K562 (cell line): ENCODE data around the gene EFNB3. TPM values are rescaled to one million over a fixed set of nuclear protein-coding genes. Genes with fewer than 3 reads are reported as not detected.

Source experiments
- CUX1 ChIP-seq: fragments of 200-800 bp; sonication (Bioruptor generic); IDR thresholded peaks from 2 replicates; pipeline ENCODE4 v1.6.1; 2016; ENCODE audit warnings: missing genetic modification characterization, missing compliant biosample characterization
- E2F6 ChIP-seq, 2 experiments: IDR thresholded peaks; 2 replicates each; pipeline ENCODE4 v1.6.1; 2011; ENCODE audit warnings: borderline replicate concordance in 1 of 2, control low read depth in 1 of 2, low read depth in 1 of 2, low read length in 1 of 2, mild to moderate bottlenecking in 1 of 2, mixed read lengths in 1 of 2, moderate library complexity in 1 of 2; ENCODE audit not compliant: insufficient read depth in 1 of 2, insufficient read length in 1 of 2, poor library complexity in 1 of 2, severe bottlenecking in 1 of 2; ENCODE audit errors: extremely low read depth in 1 of 2
- HDAC1 ChIP-seq, 2 experiments: fragments of 450-650 bp; IDR thresholded peaks; 2 replicates each; pipeline ENCODE4 v1.6.1; 2016 to 2017; ENCODE audit warnings: inconsistent platforms in 1 of 2, mild to moderate bottlenecking in 1 of 2, moderate library complexity in 1 of 2
- PRDM10 ChIP-seq: fragments of 450-650 bp; IDR thresholded peaks from 2 replicates; pipeline ENCODE4 v1.6.1; 2018; ENCODE audit not compliant: partially characterized antibody
- polyA plus RNA-seq, 8 experiments: library from polyadenylated mRNA; depleted of rRNA in 4 of 8; stranded (reverse) in 5 of 8; unstranded in 3 of 8; fragments of >200 nt; fragmentation: Nextera tagmentation in 2 of 8; fragmentation: Illumina TruSeq in 1 of 8; extraction: Ambion mirVana in 2 of 8; extraction: Trizol in 1 of 8; gene quantifications; 2 replicates each; pipeline versions ENCODE4 v1.2.1 to v1.2.3, GENCODE V29; 2011 to 2014; ENCODE audit warnings: inconsistent platforms in 1 of 8, missing spikeins in 1 of 8
- total RNA-seq, 7 experiments: library from RNA; depleted of rRNA in 6 of 7; stranded (reverse); fragments of >200 nt in 6 of 7; fragmentation: Illumina TruSeq in 2 of 7; extraction: Trizol in 2 of 7; gene quantifications; 2 replicates each; pipeline versions ENCODE4 v1.2.1 to v1.2.3, GENCODE V29; 2011 to 2021; ENCODE audit warnings: low replicate concordance in 1 of 7

EFNB3 gene
- total and polyA plus RNA-seq, 9 of the 15 experiments (the other 6 are each of a cell fraction or from before 2014, with no cell fraction given), result not detected

- TF ChIP-seq CUX1 (CRISPR knock-in tag) (no peak), HDAC1 (IDR thresholded peaks at IDR 0.05) (peak in 1 of 2 experiments; percentile 53; a peak in 1 of 4 replicates), E2F6 (IDR thresholded peaks at IDR 0.05; ENCODE audit: borderline replicate concordance in 1 of 2, extremely low read depth in 1 of 2, insufficient read depth in 1 of 2, insufficient read length in 1 of 2, low read depth in 1 of 2, low read length in 1 of 2, poor library complexity in 1 of 2, severe bottlenecking in 1 of 2) (peak in 1 of 2 experiments; percentile 20), PRDM10 (peak; percentile 7)
Measured at GRCh38 chr17:7717756-7718350, 12.9 kb downstream of the EFNB3 start (continued).
